RWPE1 (cell line): ENCODE results near the gene G3BP2.
"Not testable (repeated sequence)": the region's sequence is repeated elsewhere in the genome, so short reads cannot be mapped to it uniquely, and the experiment has no call there.

Experiments
- CTCF ChIA-PET: fragments of 350-600 bp; sonication (Branson Sonifier 250); formaldehyde crosslinking; extraction: SDS; loops from one replicate; lab custom pipeline; 2021; lab: Yijun Ruan, JAX
- POLR2A ChIA-PET: fragments of 400-600 bp; formaldehyde crosslinking; extraction: SDS; loops from one replicate; lab custom pipeline; 2020; ENCODE audit warnings: antibody characterized with exemption; ENCODE audit not compliant: low non-redundant PET; lab: Yijun Ruan, JAX
- DNase-seq: peaks from one replicate; pipeline ENCODE4 v3.0.0; 2012; ENCODE audit warnings: low spot score
- H3K27ac ChIP-seq: fragments of 450-650 bp; 2 replicates; pipeline ENCODE4 v1.5.1; 2017
- CTCF ChIP-seq: fragments of 450-650 bp; conservative IDR thresholded peaks from 2 replicates; pipeline ENCODE4 v1.5.1; 2017; ENCODE audit warnings: low read depth, mild to moderate bottlenecking

Gene G3BP2

GRCh38 chr4:75675004-75675531, 1.9 kb upstream of the G3BP2 start:
- ChIA-PET CTCF (interaction anchor here (0.5 kb wide), 1 partner anchor 14 kb away, joined by 5 read pairs; no protein-coding TSS in a partner anchor), POLR2A (no interaction called here)
- DNase-seq: no peak
- TF ChIP-seq CTCF: no peak
- no peak overlapping the region for H3K27ac ChIP-seq

GRCh38 chr4:75673959-75674328, 733 bp upstream of the G3BP2 start:
- no peak for TF ChIP-seq CTCF
- ChIA-PET CTCF (interaction anchor here (1.0 kb wide), 1 partner anchor 50 kb away, joined by 5 read pairs; the partner anchor contains the start of gene USO1), POLR2A (interaction anchor here (1.3 kb wide), 1 partner anchor 50 kb away, joined by 3 read pairs; the partner anchor contains the start of gene USO1)
- H3K27ac ChIP-seq: peak overlapping the region; percentile 89
- no peak for DNase-seq

GRCh38 chr4:75672461-75673026, 667 bp downstream of the G3BP2 start:
- ChIA-PET CTCF (interaction anchor here (0.6 kb wide), 1 partner anchor 1678 kb away, joined by 3 read pairs; no protein-coding TSS in a partner anchor), POLR2A (no interaction called here)
- peak; percentile 55 for DNase-seq

GRCh38 chr4:75671802-75672421, 1.3 kb downstream of the G3BP2 start:
- no peak for DNase-seq
- POLR2A ChIA-PET: no interaction called here
- CTCF ChIA-PET: interaction anchor here (0.6 to 2.2 kb wide), 2 partner anchors 52 to 1679 kb away, joined by 3 to 7 read pairs; partner anchors contain the start of gene USO1
- H3K27ac ChIP-seq: peak overlapping the region; percentile 89
- TF ChIP-seq CTCF: no peak

More at GRCh38 chr4:75672461-75673026, 667 bp downstream of the G3BP2 start:
- TF ChIP-seq CTCF: no peak
- peak overlapping the region; percentile 89 for H3K27ac ChIP-seq

GRCh38 chr4:75668596-75668995, 4.6 kb downstream of the G3BP2 start:
- no peak overlapping the region for H3K27ac ChIP-seq
- DNase-seq: no peak
- ChIA-PET POLR2A (no interaction called here), CTCF (interaction anchor here (1.6 kb wide), 1 partner anchor 55 kb away, joined by 5 read pairs; no protein-coding TSS in a partner anchor)
- no peak for TF ChIP-seq CTCF

- CTCF ChIA-PET: interaction anchor here (1.6 kb wide), 1 partner anchor 56 kb away, joined by 5 read pairs; no protein-coding TSS in a partner anchor
- POLR2A ChIA-PET, H3K27ac ChIP-seq, DNase-seq: not testable (repeated sequence)
These were observed 5.6 kb downstream of the G3BP2 start for GRCh38 chr4:75667636-75668035.
